GM18873 (cell line): ENCODE measurements around the gene PHLDB1.
A peak's percentile ranks its signal among the peaks of the same experiment; 100 is the strongest.
"Not testable (repeated sequence)": the region's sequence is repeated elsewhere in the genome, so short reads cannot be mapped to it uniquely, and the experiment has no call there.

Source experiments
- ATAC-seq: cut with Tn5 transposase; IDR thresholded peaks from one replicate; pipeline ENCODE4 v1.9.1; 2021; ENCODE audit warnings: mild to moderate bottlenecking, moderate library complexity, moderate number of reproducible peaks; ENCODE audit not compliant: unreplicated experiment, low FRiP score

Gene PHLDB1

GRCh38 chr11:118679483-118679882 lies 72.1 kb downstream of the PHLDB1 start, which contains the start of gene TREH:
TREH (minus strand) TSS chr11:118679650; CDS start chr11:118679627, 23 bp downstream.
- no peak for ATAC-seq

- ATAC-seq, result no peak
Measured at GRCh38 chr11:118682372-118682771, 75.0 kb downstream of the PHLDB1 start.

GRCh38 chr11:118682939-118683338 lies 75.5 kb downstream of the PHLDB1 start:
- ATAC-seq, result not testable (repeated sequence)

GRCh38 chr11:118684187-118684586 lies 76.8 kb downstream of the PHLDB1 start:
- ATAC-seq, result no peak

GRCh38 chr11:118687906-118688305 lies 80.5 kb downstream of the PHLDB1 start:
- no peak for ATAC-seq

GRCh38 chr11:118688339-118688738 lies 80.9 kb downstream of the PHLDB1 start:
- not testable (repeated sequence) for ATAC-seq

DNA sequence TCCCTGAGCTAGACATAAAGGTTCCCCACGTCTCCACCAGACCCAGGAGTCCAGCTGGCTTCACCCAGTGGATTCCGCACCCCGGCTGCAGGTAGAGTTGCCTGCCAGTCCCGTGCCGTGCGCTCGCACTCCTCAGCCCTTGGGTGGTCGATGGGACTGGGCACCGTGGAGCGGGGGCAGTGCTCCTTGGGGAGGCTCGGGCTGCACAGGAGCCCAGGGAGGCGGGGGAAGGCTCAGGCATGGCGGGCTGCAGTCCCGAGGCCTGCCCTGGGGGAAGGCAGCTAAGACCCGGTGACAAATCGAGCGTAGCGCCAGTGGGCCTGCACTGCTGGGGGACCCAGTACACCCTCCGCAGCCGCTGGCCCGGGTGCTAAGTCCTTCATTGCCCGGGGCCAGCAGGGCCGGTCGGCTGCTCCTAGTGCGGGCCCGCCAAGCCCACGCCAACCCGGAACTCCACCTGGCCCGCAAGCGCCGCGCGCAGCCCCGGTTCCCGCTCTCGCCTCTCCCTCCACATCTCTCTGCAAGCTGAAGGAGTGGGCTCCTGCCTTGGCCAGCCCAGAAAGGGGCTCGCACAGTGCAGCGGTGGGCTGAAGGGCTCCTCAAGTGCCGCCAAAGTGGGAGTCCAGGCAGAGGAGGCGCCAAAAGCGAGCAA lies 81.6 kb downstream of the PHLDB1 start:
- ATAC-seq, result no peak

- no peak for ATAC-seq
Measured at GRCh38 chr11:118689503-118689851, 82.1 kb downstream of the PHLDB1 start.

- ATAC-seq, result peak; percentile 51
Measured at GRCh38 chr11:118689852-118690552, 82.6 kb downstream of the PHLDB1 start.

DNA sequence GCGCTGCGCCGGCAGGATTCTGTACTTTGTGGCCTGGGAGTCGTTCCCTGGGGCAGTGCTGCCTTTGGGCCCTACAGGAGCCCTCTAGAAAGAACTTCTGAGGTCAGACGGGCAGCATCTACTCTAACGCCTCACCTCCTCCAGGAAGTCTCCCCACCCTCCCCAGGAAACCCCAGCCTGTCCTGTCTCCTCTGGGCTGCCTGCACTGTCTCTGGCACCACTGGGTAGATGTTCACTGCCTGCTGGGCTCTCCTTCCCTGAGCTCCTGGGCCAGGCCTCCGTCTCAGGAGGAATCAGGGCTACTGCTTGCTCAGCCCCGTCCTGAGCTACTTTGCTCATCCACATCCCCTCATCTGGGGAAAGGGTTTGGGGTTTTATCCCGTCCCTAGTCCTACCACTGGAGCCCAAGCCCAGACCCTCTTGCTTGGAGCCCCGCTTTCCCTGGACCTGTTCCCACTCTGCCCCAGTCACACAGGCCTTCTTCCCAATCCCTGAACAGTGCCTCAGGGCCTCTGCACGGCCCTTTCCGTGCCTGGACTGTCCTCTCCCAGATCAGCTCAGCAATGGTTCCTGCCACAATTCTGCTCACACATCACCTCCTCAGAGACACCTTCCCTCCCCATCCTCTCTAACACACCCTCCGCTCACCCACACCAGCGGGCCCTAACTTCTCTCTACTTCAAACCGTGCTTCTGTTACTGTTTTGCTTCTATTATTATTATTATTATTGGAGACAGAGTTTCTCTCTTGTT lies 83.3 kb downstream of the PHLDB1 start:
- ATAC-seq, result no peak

DNA sequence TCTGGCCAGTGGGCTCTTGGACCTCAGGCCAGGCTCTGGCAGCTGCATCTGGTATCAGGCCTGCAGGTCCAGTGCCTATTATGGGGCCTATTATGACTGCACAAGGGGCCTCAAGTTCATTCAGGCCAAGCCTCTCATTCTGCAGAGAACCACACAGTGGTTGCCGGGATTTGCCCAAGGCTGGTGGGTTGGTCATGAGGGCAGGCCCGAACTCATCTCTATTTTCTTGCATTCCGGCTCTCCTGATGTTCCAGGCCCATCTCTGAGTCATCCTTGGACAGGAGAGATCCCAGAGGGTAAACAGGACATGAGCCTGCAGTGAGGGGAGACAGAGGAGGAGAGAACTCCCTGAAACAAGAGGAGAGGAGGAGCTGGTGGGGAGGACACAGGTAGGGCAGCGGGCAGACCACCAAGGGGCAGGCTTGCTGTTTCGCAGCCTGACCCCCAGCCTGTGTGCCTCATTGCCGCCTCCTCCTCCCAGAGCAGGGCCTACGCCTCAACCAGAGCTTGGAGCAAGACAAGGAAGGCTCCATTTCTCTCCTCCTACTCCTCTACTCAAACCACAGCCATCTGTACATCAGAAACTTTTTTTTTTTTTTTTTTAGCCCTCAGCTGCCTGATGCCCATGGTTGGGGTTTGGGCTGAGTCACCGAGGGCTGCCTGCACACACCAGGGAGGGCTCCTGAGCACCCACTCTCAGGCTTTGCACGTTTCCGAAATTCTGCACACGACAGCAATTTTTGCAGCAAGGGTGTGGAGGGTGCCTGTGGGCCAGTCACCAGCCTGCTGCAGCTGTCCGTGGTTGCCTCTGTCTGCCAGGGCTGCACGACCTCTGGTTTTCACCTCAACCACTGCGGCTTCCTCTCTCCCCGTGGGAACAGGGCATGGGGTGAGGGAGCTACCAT lies 84.8 kb downstream of the PHLDB1 start:
- ATAC-seq, result no peak

GRCh38 chr11:118694185-118694584 lies 86.8 kb downstream of the PHLDB1 start:
- ATAC-seq, result no peak

- no peak for ATAC-seq
Measured at GRCh38 chr11:118694771-118695170, 87.4 kb downstream of the PHLDB1 start.

GRCh38 chr11:118696673-118697226 lies 89.3 kb downstream of the PHLDB1 start:
- no peak for ATAC-seq

DNA sequence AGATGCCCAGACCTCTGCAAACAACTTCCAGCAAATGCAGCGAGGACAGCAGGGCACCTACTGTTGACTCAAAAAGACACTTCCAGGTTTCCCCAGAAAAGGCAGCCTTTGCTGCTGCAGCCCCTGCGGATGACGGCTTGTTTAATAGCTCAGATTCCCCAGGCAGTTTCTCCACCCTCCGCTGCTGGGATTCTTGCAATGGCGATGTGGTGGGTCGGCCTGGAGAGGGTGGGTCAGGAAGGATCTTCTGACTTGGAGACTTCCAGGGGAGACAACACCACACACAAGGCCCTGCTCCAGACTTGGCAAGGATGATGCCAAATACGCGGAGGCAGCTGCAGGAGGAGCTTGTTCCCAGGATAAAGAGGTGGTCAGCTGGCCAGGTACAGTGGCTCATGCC lies 89.9 kb downstream of the PHLDB1 start:
- ATAC-seq, result no peak

GRCh38 chr11:118699506-118700220 lies 92.2 kb downstream of the PHLDB1 start:
- ATAC-seq, result no peak

DNA sequence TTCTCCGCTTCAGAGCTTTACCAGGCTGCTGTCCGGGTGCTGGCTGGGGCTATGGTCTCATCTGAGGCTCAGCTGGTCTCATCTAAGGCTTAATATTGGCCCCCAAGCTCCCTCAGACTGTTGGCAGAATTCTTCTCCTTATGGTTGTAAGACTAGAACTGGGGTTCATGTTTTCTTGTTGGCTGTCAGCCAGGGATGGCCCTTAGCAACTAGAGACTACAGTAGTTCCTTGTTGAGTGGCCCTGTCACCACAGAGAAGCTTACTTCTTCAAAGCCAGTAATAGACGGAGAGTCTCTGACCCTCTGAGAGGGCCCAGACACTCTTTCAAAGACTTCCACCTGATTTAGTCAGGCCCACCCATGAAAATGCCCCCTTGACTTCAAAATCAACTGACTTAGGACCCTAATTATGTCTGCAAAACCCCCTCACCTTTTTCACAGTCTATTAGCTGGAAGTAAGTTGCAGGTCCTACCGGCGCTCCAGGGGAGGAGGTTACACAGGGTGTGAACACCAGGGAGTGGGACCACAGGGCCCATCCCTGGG lies 96.2 kb downstream of the PHLDB1 start:
- no peak for ATAC-seq

GRCh38 chr11:118705111-118705741 lies 97.8 kb downstream of the PHLDB1 start:
- no peak for ATAC-seq
